Measurements from ENCODE around the gene DOCK9.

GRCh38 chr13:98947925-98948324 is 29.9 kb downstream of the DOCK9 start:
- TF ChIP-seq POLR2A (IDR thresholded peaks at IDR 0.05; ENCODE audit: low read depth, low read length) (no peak), POLR2AphosphoS5 (IDR thresholded peaks at IDR 0.05; ENCODE audit: insufficient read depth, low read depth, low read length) (peak; percentile 18), MYC (IDR thresholded peaks at IDR 0.05; ENCODE audit: low read depth, low read length) (no peak)
- TF ChIP-seq, protein P1, sequence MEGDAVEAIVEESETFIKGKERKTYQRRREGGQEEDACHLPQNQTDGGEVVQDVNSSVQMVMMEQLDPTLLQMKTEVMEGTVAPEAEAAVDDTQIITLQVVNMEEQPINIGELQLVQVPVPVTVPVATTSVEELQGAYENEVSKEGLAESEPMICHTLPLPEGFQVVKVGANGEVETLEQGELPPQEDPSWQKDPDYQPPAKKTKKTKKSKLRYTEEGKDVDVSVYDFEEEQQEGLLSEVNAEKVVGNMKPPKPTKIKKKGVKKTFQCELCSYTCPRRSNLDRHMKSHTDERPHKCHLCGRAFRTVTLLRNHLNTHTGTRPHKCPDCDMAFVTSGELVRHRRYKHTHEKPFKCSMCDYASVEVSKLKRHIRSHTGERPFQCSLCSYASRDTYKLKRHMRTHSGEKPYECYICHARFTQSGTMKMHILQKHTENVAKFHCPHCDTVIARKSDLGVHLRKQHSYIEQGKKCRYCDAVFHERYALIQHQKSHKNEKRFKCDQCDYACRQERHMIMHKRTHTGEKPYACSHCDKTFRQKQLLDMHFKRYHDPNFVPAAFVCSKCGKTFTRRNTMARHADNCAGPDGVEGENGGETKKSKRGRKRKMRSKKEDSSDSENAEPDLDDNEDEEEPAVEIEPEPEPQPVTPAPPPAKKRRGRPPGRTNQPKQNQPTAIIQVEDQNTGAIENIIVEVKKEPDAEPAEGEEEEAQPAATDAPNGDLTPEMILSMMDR (IDR thresholded peaks at IDR 0.05; ENCODE audit: extremely low read depth in 1 of 2, insufficient read depth in 1 of 2, low read depth in 1 of 2, low read length in 2 of 2) = no peak

All from endothelial cell of umbilical vein (primary cell).